Uterus (tissue), 4 donors: ENCODE data around the gene TMEM59L. TPM values are rescaled to one million over a fixed set of nuclear protein-coding genes. Genes with fewer than 3 reads are reported as not detected.

ENCODE experiments used
- DNase-seq, 2 donors: peaks; one replicate each; pipeline ENCODE4 v3.0.0-alpha.2; 2019 to 2020
- H3K27ac ChIP-seq, 2 donors: fragments of 200-600 bp; sonication (generic); 1 replicate in 1 of 2; 2 replicates in 1 of 2; pipeline ENCODE4 v1.5.1; 2016 to 2018
- H3K27me3 ChIP-seq, 2 donors: fragments of 200-600 bp; sonication (generic); one replicate each; pipeline ENCODE4 v1.5.1; 2018 to 2019; ENCODE audit warnings: control low read depth in 1 of 2
- H3K36me3 ChIP-seq, 2 donors: fragments of 200-600 bp; sonication (generic); one replicate each; pipeline ENCODE4 v1.5.1; 2019; ENCODE audit warnings: control low read depth in 1 of 2
- H3K4me1 ChIP-seq, 2 donors: fragments of 200-600 bp; sonication (generic); one replicate each; pipeline ENCODE4 v1.5.1; 2018 to 2019; ENCODE audit warnings: control low read depth in 1 of 2
- H3K4me3 ChIP-seq, 2 donors: fragments of 200-600 bp; sonication (generic); 1 replicate in 1 of 2; 2 replicates in 1 of 2; pipeline ENCODE4 v1.5.1; 2018 to 2019; ENCODE audit warnings: mild to moderate bottlenecking in 1 of 2
- H3K9me3 ChIP-seq, 2 donors: fragments of 200-600 bp; sonication (generic); one replicate each; pipeline ENCODE4 v1.5.1; 2019; ENCODE audit warnings: control low read depth in 1 of 2
- POLR2A ChIP-seq, 2 donors: fragments of 450-650 bp; IDR thresholded peaks; one replicate each; pipeline ENCODE4 v1.6.1; 2016; ENCODE audit warnings: antibody characterized with exemption in 2 of 2, mild to moderate bottlenecking in 1 of 2, moderate library complexity in 1 of 2
- intact Hi-C: fragments of 100-400 bp; cut with DNase I; formaldehyde crosslinking; loops from one replicate; pipeline ENCODE4 v1.15.1; 2023; ENCODE audit warnings: low total_unique reads
- total RNA-seq, 4 donors: library from RNA; depleted of rRNA in 3 of 4; stranded (reverse); fragments of >200 nt in 3 of 4; gene quantifications; one replicate each; pipeline versions ENCODE4 v1.1.0 to v1.2.4, GENCODE V29; 2014 to 2023
- TF ChIP-seq, protein P1 (sequence below), 4 experiments: fragments of 200-600 bp in 2 of 4; fragments of 450-650 bp in 2 of 4; sonication (generic) in 2 of 4; IDR thresholded peaks; one replicate each; pipeline ENCODE4 v1.5.1; 2016 to 2019; ENCODE audit warnings: antibody characterized with exemption in 4 of 4, mild to moderate bottlenecking in 2 of 4, moderate library complexity in 1 of 4
- donor health status: DM: yes; HTN: yes; CAD: no.

Gene TMEM59L
- total RNA-seq, 4 donors from 2014 or later = 0.26 to 7.5 TPM; not detected in 2

DNA sequence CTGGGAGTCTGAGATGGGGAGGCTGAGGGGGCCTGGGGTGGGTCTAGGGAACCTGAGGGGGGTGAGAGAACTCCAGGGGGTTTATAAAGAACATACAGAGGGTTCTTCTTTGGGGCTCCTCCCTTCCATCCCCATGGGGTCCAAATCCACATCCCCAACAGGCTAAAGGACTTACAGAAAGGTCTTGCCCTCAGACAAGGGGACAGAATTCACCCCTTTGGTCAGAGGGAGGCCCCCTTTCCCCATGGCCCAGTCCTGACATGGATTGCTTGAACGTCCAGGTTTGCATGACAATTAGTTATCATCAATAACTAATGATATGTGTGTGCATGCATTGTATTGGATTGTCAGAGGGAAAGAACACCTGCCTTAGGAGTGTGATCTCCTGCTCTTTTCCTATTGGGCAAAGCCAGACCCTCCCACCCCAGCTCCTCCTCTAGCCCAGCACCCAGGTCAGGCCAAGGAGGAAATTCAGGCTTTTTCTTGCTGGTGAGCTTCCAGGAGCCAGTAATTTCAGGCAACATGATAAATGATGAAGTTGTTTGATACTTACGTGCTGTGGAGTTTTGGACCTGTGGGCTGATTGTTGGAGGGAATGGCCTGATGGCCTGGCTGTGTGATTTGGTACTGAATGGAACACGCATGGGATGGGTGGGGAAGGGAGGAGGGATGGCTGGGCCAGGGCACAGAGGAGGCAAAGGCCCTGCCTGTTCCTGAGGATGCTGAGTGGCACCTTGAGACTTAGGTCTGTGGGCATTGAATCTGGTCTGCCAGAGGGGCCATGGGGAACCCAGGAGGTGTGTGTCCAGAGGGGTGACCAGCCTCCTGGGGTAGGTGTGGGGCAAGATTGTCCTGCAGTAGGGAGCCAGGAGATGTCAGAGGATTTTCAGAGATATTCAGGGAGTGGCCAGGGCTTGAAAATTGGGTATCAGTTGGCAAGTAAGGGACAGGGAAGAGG, 25.3 kb downstream of the TMEM59L start:
- intact Hi-C loops = no loop called here
- H3K4me3 ChIP-seq = peak overlapping the region; percentile 56 to 61
- H3K27ac ChIP-seq = peak overlapping the region; percentile 82 to 90
- no peaks in the 10 kb centered on the region for H3K27me3 ChIP-seq
- H3K4me1 ChIP-seq = no peaks in the 10 kb centered on the region
- no peaks in the 10 kb centered on the region for H3K9me3 ChIP-seq
- no peak for DNase-seq
- no peak for TF ChIP-seq POLR2A (IDR thresholded peaks at IDR 0.05)
- TF ChIP-seq, protein P1, sequence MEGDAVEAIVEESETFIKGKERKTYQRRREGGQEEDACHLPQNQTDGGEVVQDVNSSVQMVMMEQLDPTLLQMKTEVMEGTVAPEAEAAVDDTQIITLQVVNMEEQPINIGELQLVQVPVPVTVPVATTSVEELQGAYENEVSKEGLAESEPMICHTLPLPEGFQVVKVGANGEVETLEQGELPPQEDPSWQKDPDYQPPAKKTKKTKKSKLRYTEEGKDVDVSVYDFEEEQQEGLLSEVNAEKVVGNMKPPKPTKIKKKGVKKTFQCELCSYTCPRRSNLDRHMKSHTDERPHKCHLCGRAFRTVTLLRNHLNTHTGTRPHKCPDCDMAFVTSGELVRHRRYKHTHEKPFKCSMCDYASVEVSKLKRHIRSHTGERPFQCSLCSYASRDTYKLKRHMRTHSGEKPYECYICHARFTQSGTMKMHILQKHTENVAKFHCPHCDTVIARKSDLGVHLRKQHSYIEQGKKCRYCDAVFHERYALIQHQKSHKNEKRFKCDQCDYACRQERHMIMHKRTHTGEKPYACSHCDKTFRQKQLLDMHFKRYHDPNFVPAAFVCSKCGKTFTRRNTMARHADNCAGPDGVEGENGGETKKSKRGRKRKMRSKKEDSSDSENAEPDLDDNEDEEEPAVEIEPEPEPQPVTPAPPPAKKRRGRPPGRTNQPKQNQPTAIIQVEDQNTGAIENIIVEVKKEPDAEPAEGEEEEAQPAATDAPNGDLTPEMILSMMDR (IDR thresholded peaks at IDR 0.05) = no peak
- H3K36me3 ChIP-seq = no peaks in the 10 kb centered on the region

- Histone ChIP-seq H3K9me3 (no peaks in the 10 kb centered on the region), H3K27me3 (no peaks in the 10 kb centered on the region), H3K27ac (no peak overlapping the region), H3K4me1 (no peaks in the 10 kb centered on the region), H3K36me3 (no peaks in the 10 kb centered on the region), H3K4me3 (no peak overlapping the region)
- no peak for DNase-seq
- intact Hi-C loops = no loop called here
- TF ChIP-seq, protein P1 (IDR thresholded peaks at IDR 0.05) = no peak
- TF ChIP-seq POLR2A (IDR thresholded peaks at IDR 0.05) = no peak
These were observed 27.1 kb downstream of the TMEM59L start for GRCh38 chr19:18639706-18640243.

DNA sequence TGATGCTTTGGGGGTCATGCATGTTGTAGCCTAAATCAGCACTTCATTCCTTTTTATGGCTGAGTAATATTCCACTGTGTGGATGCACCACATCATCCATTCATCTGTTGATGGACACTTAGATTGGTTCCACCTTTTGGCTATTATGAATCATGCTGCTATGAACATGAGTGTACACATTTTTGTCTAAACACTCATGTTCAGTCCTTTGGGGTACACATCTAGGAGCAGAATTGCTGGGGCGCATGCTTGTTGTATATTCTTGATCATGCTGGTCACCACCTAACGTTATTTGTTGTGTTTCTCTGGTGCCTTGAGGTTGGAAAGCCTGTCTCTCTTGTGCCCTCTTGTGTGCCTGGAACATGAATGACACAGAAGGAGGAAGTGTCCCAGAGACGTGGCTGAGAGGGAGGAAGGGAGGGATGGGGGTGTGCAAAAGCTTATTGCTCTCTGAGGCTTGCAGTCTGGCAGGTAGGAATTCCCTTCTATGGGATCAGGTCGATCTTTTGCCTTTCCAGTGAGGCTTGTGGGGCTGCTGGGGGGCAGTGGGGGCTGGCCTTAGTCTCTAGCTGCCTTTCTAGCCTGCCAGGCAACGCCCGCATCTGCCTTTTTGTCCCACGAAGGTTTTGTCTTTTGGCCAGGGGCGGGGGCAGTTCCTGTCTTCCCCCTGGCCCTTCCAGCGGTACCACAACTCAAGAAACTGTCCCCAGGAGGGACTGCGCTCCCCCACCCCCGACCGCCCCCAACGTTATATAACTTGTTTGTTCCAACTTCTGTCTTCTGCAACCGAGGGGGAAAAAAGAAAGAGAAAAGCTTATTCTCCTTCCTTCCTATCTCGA, 31.7 kb downstream of the TMEM59L start:
- Histone ChIP-seq H3K9me3 (no peaks in the 10 kb centered on the region), H3K27me3 (no peaks in the 10 kb centered on the region), H3K36me3 (no peaks in the 10 kb centered on the region), H3K4me1 (peaks cover 0 to 6% of the 10 kb centered on the region in 2 donors), H3K4me3 (no peak overlapping the region), H3K27ac (peak overlapping the region in 1 of 2 donors; percentile 35)
- intact Hi-C loops = no loop called here
- TF ChIP-seq, protein P1 (IDR thresholded peaks at IDR 0.05) = no peak
- TF ChIP-seq POLR2A (IDR thresholded peaks at IDR 0.05) = no peak
- no peak for DNase-seq

DNA sequence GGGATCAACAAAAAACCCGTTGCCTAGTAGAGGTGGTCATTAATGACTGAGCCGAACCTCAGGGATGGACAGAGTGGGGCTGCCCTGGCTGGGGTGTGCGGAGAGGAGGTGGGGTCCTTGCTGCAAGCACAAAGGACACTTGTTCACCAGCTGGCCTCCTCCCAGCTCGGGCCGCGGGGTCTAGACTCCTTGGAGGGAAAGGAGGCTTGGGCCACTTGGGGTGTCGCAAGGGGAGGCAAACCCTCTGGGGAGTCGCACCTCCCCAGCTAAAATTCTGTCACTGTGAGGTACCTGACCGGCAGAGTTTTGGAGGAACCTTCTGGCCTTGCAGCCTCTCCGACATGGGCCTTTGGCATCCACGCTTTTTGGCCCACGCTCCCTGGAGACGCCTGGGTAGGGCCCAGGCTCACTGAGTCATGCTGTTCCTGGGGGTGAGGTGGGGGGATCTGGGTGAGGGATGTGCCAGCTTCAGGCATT, 32.4 kb downstream of the TMEM59L start:
- peaks cover 0 to 6% of the 10 kb centered on the region in 2 donors for H3K4me1 ChIP-seq
- H3K9me3 ChIP-seq = no peaks in the 10 kb centered on the region
- intact Hi-C loops = no loop called here
- H3K4me3 ChIP-seq = no peak overlapping the region
- peak overlapping the region in 1 of 2 donors; percentile 35 for H3K27ac ChIP-seq
- no peaks in the 10 kb centered on the region for H3K36me3 ChIP-seq
- TF ChIP-seq, protein P1 (IDR thresholded peaks at IDR 0.05) = no peak
- TF ChIP-seq POLR2A (IDR thresholded peaks at IDR 0.05) = no peak
- no peak for DNase-seq
- H3K27me3 ChIP-seq = no peaks in the 10 kb centered on the region
